Esophagus squamous epithelium (tissue), 5 donors: ENCODE results near the gene NPY1R. TPM values are rescaled to one million over a fixed set of nuclear protein-coding genes. Genes with fewer than 3 reads are reported as not detected.

Experiments used
- DNase-seq: peaks from one replicate; lab custom pipeline; 2025; lab: John Stamatoyannopoulos, UW
- H3K27ac ChIP-seq, 4 donors: fragments of 200-600 bp; sonication (generic); one replicate each; pipeline ENCODE4 v1.5.1; 2016 to 2019; ENCODE audit warnings: mild to moderate bottlenecking in 1 of 4
- H3K27me3 ChIP-seq, 4 donors: fragments of 200-600 bp; sonication (generic); 1 replicate in 3 of 4; 2 replicates in 1 of 4; pipeline versions ENCODE4 v1.5.1 to v1.6.0; 2017 to 2021; ENCODE audit warnings: antibody characterized with exemption in 1 of 4
- H3K36me3 ChIP-seq, 3 donors: fragments of 200-600 bp; sonication (generic); one replicate each; pipeline ENCODE4 v1.5.1; 2016 to 2019
- H3K4me1 ChIP-seq, 3 donors: fragments of 200-600 bp; sonication (generic); one replicate each; pipeline ENCODE4 v1.5.1; 2017 to 2019
- H3K4me3 ChIP-seq, 4 donors: fragments of 200-600 bp; sonication (generic); 1 replicate in 3 of 4; 2 replicates in 1 of 4; pipeline ENCODE4 v1.5.1; 2016 to 2019; ENCODE audit warnings: mild to moderate bottlenecking in 2 of 4, moderate library complexity in 1 of 4
- H3K9me3 ChIP-seq, 3 donors: fragments of 200-600 bp; sonication (generic); one replicate each; pipeline ENCODE4 v1.5.1; 2016 to 2019
- POLR2A ChIP-seq, 4 donors: fragments of 450-650 bp; IDR thresholded peaks; one replicate each; pipeline ENCODE4 v1.6.1; 2017; ENCODE audit warnings: antibody characterized with exemption in 4 of 4, mild to moderate bottlenecking in 4 of 4, moderate library complexity in 3 of 4
- WGBS, 2 donors: methylation state at CpG; one replicate each; pipeline ENCODE4 v1.1.5; 2018; 5-methylcytosine and 5-hydroxymethylcytosine counted together
- intact Hi-C: fragments of 100-400 bp; cut with DNase I; formaldehyde crosslinking; loops from one replicate; pipeline ENCODE4 v1.15.0; 2022
- total RNA-seq, 4 donors: library from RNA; depleted of rRNA; stranded (reverse); fragments of >200 nt; gene quantifications; one replicate each; pipeline ENCODE4 v1.1.0, GENCODE V29; 2016
- TF ChIP-seq, protein P1 (sequence below), 6 experiments: fragments of 450-650 bp in 4 of 6; fragments of 200-600 bp in 2 of 6; sonication (generic) in 2 of 6; IDR thresholded peaks; one replicate each; pipeline ENCODE4 v1.5.1; 2016 to 2019; ENCODE audit warnings: antibody characterized with exemption in 6 of 6, mild to moderate bottlenecking in 4 of 6, moderate library complexity in 4 of 6
- donor health status: DM: yes; HTN: yes; CAD: no.

Gene NPY1R
- 1 to 10 TPM in 2 of 4 donors, under 1 TPM in 1, not detected in 1; 0.48 to 2.4 (median 1.1) TPM for total RNA-seq

DNA sequence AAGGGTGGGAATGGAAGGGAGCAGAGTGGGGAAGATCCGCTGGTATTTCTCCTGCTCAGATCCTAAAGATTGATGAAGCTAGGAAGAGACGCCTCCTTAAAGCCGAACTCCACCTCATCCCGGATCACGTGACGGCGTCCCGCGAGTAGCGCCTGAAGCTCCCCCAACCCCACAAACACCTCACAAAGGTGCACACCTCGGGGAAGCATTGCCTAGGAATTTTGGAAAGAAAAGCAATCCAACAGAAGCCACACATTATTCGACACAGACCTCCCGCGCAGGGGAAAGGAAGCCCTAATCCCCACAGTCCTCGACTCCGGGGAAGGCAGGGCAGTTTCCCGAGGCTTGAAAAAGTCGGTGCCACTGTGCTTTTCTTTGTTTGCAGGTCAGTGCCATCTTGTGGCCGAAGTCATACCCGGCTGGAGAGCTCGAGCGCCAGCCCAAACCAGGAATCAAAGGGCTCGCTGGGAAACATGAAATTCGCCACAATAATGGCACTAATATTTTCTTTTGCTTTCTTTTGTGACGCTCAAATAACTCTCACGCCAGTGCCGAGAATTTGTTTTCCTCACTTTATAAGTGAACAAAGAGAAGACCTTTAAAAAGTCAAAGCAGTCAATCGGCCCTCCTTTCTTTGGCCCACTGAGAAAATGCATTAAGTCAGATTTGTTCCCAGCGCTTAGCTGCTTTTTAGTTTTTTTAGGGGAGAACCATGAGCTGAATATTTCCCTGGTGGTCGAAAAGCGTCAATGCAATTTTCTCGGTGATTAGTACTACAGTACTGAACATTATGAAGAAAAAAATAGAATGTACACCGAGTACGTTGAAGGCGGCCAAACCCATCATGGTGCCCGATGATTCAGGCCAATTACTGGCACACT is at the start of gene NPY1R:
NPY1R (minus strand) TSS at position 71 of the 881 bp plus-strand sequence. CDS start 6,042 bp downstream, outside the sequence.
- no peak for DNase-seq
- peak within 1 kb of the TSS; percentile 29 to 71 (median 46) for H3K4me3 ChIP-seq
- no peaks in the 10 kb centered on the region for H3K36me3 ChIP-seq
- peaks cover 0 to 26% (median 4%) of the 10 kb centered on the region in 3 donors for H3K4me1 ChIP-seq
- TF ChIP-seq, protein P1, sequence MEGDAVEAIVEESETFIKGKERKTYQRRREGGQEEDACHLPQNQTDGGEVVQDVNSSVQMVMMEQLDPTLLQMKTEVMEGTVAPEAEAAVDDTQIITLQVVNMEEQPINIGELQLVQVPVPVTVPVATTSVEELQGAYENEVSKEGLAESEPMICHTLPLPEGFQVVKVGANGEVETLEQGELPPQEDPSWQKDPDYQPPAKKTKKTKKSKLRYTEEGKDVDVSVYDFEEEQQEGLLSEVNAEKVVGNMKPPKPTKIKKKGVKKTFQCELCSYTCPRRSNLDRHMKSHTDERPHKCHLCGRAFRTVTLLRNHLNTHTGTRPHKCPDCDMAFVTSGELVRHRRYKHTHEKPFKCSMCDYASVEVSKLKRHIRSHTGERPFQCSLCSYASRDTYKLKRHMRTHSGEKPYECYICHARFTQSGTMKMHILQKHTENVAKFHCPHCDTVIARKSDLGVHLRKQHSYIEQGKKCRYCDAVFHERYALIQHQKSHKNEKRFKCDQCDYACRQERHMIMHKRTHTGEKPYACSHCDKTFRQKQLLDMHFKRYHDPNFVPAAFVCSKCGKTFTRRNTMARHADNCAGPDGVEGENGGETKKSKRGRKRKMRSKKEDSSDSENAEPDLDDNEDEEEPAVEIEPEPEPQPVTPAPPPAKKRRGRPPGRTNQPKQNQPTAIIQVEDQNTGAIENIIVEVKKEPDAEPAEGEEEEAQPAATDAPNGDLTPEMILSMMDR (IDR thresholded peaks at IDR 0.05): peak; percentile 24 to 63 (median 52)
- no peak for TF ChIP-seq POLR2A (IDR thresholded peaks at IDR 0.05)
- intact Hi-C loops: loop anchor here (10.0 kb wide), 1 partner anchor 838 kb away; no protein-coding TSS in a partner anchor
- H3K27me3 ChIP-seq: peaks cover 0 to 65% (median 3%) of the 10 kb centered on the region in 4 donors
- H3K9me3 ChIP-seq: no peaks in the 10 kb centered on the region
- 13 to 16% methylated on average over 20 to 36 of the region's 36 CpGs for WGBS, 2 donors
- H3K27ac ChIP-seq: no peak within 1 kb of the TSS

DNA sequence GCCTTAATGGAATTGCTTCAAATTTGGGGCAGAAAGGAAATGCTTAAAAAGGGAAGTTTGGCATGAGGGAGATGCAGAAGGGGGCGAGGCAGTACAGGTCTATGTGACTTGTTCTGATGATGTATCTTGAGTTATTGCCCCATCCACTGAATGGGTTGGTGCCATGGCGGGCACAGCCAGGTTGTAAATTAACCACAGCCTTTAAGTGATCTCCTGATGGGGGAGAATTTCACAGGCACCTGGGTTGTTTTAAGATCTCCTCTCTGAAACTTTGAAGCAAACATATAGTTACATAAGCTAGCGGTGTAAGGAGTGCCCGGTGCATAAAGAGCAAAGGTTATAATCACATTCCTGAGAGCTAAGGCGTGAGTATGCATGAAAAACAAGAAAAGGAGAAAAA is 48.3 kb upstream of the NPY1R start:
- 45 to 51% methylated on average over 5 of the region's 5 CpGs for WGBS, 2 donors
- Histone ChIP-seq H3K9me3 (no peaks in the 10 kb centered on the region), H3K4me1 (no peaks in the 10 kb centered on the region), H3K27ac (no peak overlapping the region), H3K36me3 (no peaks in the 10 kb centered on the region), H3K27me3 (no peaks in the 10 kb centered on the region), H3K4me3 (no peak overlapping the region)
- intact Hi-C loops: no loop called here
- TF ChIP-seq, protein P1 (IDR thresholded peaks at IDR 0.05): no peak
- no peak for DNase-seq

DNA sequence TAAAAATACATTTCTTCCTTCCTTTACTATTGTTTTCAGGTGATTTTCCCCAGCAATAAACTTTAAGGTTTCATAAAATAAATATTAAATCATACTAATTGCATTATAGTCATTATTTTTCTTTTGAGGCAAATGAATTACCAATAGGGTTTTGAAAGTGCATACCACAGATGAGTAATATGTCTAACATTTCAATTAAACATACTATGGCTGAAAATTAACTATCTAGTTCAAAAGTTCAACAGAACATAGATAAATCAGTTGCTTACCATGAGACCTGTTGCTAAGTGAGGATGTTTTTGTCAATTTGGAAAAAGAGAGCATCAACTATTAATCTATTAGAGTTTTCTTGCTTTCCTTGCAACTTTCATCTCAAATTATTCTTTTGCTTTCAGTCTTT is 46.3 kb upstream of the NPY1R start:
- Histone ChIP-seq H3K4me3 (no peak overlapping the region), H3K4me1 (no peaks in the 10 kb centered on the region), H3K9me3 (no peaks in the 10 kb centered on the region), H3K36me3 (no peaks in the 10 kb centered on the region), H3K27ac (no peak overlapping the region), H3K27me3 (no peaks in the 10 kb centered on the region)
- intact Hi-C loops: no loop called here
- TF ChIP-seq POLR2A (IDR thresholded peaks at IDR 0.05): no peak
- TF ChIP-seq, protein P1 (IDR thresholded peaks at IDR 0.05): no peak
- no peak for DNase-seq

DNA sequence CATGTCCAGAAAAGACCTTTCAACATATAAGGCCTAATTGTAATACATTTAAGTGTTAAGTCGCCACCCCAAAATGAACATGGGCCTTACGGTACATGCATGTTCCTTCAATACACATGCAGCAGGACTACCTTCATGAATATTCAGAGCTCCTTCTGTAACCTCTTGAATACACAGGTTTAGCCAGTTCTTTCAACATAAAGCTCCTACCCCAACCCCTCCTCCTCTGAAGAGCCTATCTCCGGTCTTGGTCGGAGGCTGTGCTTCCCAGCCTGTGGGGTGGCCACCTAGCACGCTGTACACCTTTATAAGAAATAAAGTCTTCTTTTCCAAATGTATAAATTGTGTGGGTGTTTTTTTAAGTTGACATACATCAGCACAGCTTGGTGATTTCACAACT is 39.6 kb upstream of the NPY1R start:
- Histone ChIP-seq H3K4me3 (no peak overlapping the region), H3K36me3 (no peaks in the 10 kb centered on the region), H3K27ac (no peak overlapping the region), H3K4me1 (no peaks in the 10 kb centered on the region), H3K27me3 (no peaks in the 10 kb centered on the region), H3K9me3 (no peaks in the 10 kb centered on the region)
- no peak for TF ChIP-seq POLR2A (IDR thresholded peaks at IDR 0.05)
- TF ChIP-seq, protein P1 (IDR thresholded peaks at IDR 0.05): no peak
- intact Hi-C loops: no loop called here
- DNase-seq: no peak
- 65 to 76% methylated on average over 5 of the region's 5 CpGs for WGBS, 2 donors

DNA sequence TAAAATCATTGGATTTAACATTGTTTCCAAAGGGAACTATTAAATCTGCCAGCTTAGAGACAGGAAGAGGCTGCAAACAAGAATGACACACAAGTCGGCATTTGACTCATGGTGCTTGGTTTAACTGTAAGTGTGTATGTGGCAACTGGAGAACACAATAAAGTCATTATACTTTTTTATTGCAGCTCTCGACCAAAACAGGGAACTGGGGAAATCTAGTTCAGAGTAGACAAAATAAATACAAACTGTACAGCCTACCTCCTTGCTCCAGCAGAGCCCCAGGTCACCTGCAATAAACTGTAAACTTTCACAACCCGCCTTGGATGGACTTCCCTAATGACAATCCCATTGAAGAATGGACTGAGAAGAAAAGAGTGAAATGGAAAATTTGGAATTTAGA is 35.3 kb upstream of the NPY1R start:
- Histone ChIP-seq H3K9me3 (no peaks in the 10 kb centered on the region), H3K4me3 (no peak overlapping the region), H3K27me3 (no peaks in the 10 kb centered on the region), H3K36me3 (no peaks in the 10 kb centered on the region), H3K27ac (no peak overlapping the region), H3K4me1 (no peaks in the 10 kb centered on the region)
- no peak for TF ChIP-seq POLR2A (IDR thresholded peaks at IDR 0.05)
- TF ChIP-seq, protein P1 (IDR thresholded peaks at IDR 0.05): no peak
- intact Hi-C loops: no loop called here
- no peak for DNase-seq
- 50 to 51% methylated on average over 3 of the region's 3 CpGs for WGBS, 2 donors
